ENCODE data around the gene BRCA2.

GRCh38 chr13:32384702-32385101 is 69.4 kb downstream of the BRCA2 start:
- TF ChIP-seq CTCF (IDR thresholded peaks at IDR 0.05), result no peak
- TF ChIP-seq POLR2A (IDR thresholded peaks at IDR 0.05), result no peak

Data from ovary (tissue), 3 donors.